ENCODE measurements around the gene TDRD7. TPM values are rescaled to one million over a fixed set of nuclear protein-coding genes. Genes with fewer than 3 reads are reported as not detected.

TDRD7 gene
- total and polyA plus RNA-seq, 9 of the 15 experiments (the other 6 are each of a cell fraction or from before 2014, with no cell fraction given) = 2.2 to 7.7 (median 5.2) TPM

DNA sequence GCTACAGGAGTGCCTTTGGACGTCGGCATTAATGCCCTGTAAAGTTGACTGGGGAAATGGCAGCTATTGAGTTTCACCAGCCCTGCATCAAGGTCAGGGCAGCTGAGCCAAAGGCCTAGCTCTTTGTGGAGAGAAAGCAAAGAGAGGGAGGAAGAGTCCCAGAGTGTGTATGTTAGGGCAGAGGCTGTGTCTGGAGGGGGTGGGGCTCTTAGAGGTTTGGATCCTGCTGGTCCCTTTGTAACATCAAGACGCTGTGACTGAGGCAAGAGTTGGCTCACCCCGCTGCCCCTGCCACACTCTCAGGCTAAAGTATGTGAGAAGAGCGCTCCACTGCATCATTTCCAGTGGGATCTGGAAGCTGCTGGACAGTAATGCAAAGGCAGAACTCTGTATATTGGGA lies 123.9 kb downstream of the TDRD7 start:
- no peaks in the 10 kb centered on the region for H3K9me1 ChIP-seq (ENCODE audit: control insufficient read depth, insufficient read depth, low read length)
- no TSS peak for BruUV-seq (replicated peaks)
- H3K4me3 ChIP-seq = no peak overlapping the region
- no peak overlapping the region for H3K4me2 ChIP-seq (ENCODE audit: insufficient read depth, low read length)
- no peak for ATAC-seq
- intact Hi-C loops (cut with micrococcal nuclease) (no loop called here), in situ Hi-C loops (cut with MboI) (no loop called here)
- H3K27me3 ChIP-seq (ENCODE audit: control insufficient read depth in 2 of 2, insufficient read depth in 2 of 2, low read length in 2 of 2) = no peaks in the 10 kb centered on the region
- CTCF ChIA-PET (ENCODE audit: low intra/inter-chr PET ratio) = no interaction called here
- no peak overlapping the region for H3K9ac ChIP-seq (ENCODE audit: insufficient read depth in 1 of 2, low read depth in 2 of 2, low read length in 2 of 2)
- H3K4me1 ChIP-seq (replicated peaks in 1 of 2; ENCODE audit: control insufficient read depth in 2 of 2, insufficient read depth in 2 of 2, low read length in 2 of 2) = peaks cover 0 to 2% of the 10 kb centered on the region in 2 experiments; a peak in 1 of 5 replicates
- peaks cover 49% of the 10 kb centered on the region for H3K36me3 ChIP-seq (ENCODE audit: control insufficient read depth, insufficient read depth, low read length)
- TF ChIP-seq, protein P1, sequence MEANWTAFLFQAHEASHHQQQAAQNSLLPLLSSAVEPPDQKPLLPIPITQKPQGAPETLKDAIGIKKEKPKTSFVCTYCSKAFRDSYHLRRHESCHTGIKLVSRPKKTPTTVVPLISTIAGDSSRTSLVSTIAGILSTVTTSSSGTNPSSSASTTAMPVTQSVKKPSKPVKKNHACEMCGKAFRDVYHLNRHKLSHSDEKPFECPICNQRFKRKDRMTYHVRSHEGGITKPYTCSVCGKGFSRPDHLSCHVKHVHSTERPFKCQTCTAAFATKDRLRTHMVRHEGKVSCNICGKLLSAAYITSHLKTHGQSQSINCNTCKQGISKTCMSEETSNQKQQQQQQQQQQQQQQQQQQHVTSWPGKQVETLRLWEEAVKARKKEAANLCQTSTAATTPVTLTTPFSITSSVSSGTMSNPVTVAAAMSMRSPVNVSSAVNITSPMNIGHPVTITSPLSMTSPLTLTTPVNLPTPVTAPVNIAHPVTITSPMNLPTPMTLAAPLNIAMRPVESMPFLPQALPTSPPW (CRISPR knock-in tag; IDR thresholded peaks at IDR 0.05) = no peak
- TF ChIP-seq RBM15 (IDR thresholded peaks at IDR 0.05; ENCODE audit: insufficient read depth, low read length) (no peak), FOXA1 (IDR thresholded peaks at IDR 0.05; ENCODE audit: borderline replicate concordance) (no peak), ZNF143 (CRISPR knock-in tag; IDR thresholded peaks at IDR 0.05) (no peak), KDM4B (IDR thresholded peaks at IDR 0.05; ENCODE audit: borderline replicate concordance in 2 of 2, low read depth in 1 of 2) (no peak), RBM34 (IDR thresholded peaks at IDR 0.05; ENCODE audit: borderline replicate concordance, insufficient read depth, low read length) (no peak)
- TF ChIP-seq, protein P2, sequence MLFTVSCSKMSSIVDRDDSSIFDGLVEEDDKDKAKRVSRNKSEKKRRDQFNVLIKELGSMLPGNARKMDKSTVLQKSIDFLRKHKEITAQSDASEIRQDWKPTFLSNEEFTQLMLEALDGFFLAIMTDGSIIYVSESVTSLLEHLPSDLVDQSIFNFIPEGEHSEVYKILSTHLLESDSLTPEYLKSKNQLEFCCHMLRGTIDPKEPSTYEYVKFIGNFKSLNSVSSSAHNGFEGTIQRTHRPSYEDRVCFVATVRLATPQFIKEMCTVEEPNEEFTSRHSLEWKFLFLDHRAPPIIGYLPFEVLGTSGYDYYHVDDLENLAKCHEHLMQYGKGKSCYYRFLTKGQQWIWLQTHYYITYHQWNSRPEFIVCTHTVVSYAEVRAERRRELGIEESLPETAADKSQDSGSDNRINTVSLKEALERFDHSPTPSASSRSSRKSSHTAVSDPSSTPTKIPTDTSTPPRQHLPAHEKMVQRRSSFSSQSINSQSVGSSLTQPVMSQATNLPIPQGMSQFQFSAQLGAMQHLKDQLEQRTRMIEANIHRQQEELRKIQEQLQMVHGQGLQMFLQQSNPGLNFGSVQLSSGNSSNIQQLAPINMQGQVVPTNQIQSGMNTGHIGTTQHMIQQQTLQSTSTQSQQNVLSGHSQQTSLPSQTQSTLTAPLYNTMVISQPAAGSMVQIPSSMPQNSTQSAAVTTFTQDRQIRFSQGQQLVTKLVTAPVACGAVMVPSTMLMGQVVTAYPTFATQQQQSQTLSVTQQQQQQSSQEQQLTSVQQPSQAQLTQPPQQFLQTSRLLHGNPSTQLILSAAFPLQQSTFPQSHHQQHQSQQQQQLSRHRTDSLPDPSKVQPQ (CRISPR knock-in tag; IDR thresholded peaks at IDR 0.05; ENCODE audit: borderline replicate concordance) = no peak
- TF ChIP-seq, protein P3, sequence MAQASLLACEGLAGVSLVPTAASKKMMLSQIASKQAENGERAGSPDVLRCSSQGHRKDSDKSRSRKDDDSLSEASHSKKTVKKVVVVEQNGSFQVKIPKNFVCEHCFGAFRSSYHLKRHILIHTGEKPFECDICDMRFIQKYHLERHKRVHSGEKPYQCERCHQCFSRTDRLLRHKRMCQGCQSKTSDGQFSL (CRISPR knock-in tag; IDR thresholded peaks at IDR 0.05) = no peak
- TF ChIP-seq, protein P3 (tag; IDR thresholded peaks at IDR 0.05) = no peak
- DNase-seq (ENCODE audit: extremely low read depth in 1 of 4, low spot score in 3 of 4) = no peak
- peaks cover 7% of the 10 kb centered on the region; the same call in 1 of the 3 replicates for H3K79me2 ChIP-seq (ENCODE audit: control insufficient read depth, insufficient read depth, low read length)
- FAIRE-seq = no peak
- POLR2A ChIA-PET = interaction anchor here (0.5 to 1.6 kb wide), 4 partner anchors 11 to 34 kb away, joined by 3 to 5 read pairs (median 4); no protein-coding TSS in a partner anchor
- no peak overlapping the region for H2AFZ ChIP-seq (ENCODE audit: low read depth, low read length)
- peaks cover 13% of the 10 kb centered on the region for H4K20me1 ChIP-seq (replicated peaks; ENCODE audit: control insufficient read depth, insufficient read depth, low read length)
- no peaks in the 10 kb centered on the region for H3K9me3 ChIP-seq (replicated peaks; ENCODE audit: control insufficient read depth, insufficient read depth, low read depth, low read length)
- no peak overlapping the region for H3K27ac ChIP-seq (ENCODE audit: extremely low read depth, low read depth, low read length)
- 91% methylated on average over 5 of the region's 5 CpGs for WGBS (ENCODE audit: insufficient coverage, low coverage, missing lambda C conversion rate)

Measured in K562 (cell line).